GM18519 (cell line): ENCODE data around the gene AP1M1.

Source experiments
- ATAC-seq: cut with Tn5 transposase; IDR thresholded peaks from one replicate; pipeline ENCODE4 v1.9.1; 2021; ENCODE audit warnings: mild to moderate bottlenecking, moderate library complexity; ENCODE audit not compliant: unreplicated experiment, low FRiP score

AP1M1 gene

DNA sequence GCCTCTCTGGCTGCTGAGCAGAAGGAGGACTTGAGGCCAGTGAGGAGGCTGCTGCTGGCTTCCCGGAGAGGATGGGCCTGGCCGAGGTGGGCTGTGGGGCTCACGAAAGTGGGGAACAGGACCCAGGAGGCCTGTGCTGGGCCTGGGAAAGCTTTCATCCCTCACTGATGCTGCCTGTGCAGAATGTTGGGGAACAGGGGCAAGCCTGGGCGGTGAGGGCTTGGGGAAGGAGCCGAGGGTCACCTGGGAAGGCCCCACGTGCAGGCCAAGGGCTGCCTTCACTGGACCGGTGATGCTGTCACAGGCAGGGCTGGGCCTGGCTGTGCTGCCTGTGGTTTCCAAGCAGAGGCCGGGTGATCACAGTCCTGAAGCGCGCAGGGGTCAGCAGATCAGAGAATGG is 9.4 kb downstream of the AP1M1 start:
- ATAC-seq = no peak

DNA sequence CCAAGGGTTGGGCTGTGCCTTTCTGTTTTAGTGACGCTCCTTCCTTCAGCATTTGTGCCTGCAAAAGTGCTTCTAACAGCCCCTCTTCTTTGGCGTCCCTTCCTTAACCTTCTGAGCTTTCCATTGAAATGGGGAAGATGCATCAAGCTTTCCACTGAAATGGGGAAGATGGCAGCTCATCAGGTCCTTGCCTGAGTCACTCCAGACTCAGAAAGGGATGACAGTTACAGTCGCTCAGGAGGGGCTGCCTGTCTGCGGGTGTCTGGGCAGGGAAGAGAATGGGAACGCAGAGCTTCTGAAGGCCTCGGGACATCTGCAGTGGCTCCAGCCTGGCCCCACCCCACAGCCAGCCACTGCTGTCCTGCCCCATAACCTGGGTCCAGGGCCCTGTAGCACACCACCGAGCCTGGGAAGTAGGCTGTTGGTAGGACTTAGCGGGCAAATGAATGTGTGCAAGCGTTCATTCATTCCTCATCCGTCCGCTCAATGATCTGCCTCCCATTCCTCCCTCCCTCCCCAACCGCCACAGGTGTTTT is 9.8 kb downstream of the AP1M1 start:
- ATAC-seq = no peak

DNA sequence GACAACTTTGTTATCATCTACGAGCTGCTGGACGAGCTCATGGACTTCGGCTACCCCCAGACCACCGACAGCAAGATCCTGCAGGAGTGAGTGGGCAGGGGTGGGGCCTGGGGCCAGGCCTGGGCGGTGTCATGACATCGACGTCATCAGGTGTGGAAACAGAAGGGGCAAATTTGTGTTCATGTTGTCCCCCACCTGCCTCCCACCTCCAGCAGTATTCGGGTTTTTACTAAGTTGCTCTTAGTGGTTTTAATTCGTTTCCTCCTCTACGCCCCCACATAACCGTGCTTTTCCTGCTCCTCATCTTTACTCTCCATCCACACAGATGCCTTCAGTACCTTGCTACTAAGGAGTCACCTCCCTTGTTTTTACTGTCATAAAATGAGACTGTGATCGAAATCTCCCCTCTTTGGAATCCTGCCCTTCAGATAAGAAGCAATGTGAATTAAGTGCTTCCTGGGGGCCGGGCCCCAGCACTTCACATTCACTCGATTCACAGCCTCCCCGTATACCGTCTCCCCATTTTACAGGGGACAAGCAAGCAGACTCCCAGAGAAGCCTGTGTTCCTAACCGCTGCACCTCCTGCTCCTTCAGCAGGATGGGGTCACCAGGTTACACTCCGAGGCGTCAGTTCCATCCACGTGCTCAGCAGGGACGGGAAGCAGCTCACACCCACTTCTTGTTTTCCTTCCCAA is 10.5 kb downstream of the AP1M1 start:
- no peak for ATAC-seq

DNA sequence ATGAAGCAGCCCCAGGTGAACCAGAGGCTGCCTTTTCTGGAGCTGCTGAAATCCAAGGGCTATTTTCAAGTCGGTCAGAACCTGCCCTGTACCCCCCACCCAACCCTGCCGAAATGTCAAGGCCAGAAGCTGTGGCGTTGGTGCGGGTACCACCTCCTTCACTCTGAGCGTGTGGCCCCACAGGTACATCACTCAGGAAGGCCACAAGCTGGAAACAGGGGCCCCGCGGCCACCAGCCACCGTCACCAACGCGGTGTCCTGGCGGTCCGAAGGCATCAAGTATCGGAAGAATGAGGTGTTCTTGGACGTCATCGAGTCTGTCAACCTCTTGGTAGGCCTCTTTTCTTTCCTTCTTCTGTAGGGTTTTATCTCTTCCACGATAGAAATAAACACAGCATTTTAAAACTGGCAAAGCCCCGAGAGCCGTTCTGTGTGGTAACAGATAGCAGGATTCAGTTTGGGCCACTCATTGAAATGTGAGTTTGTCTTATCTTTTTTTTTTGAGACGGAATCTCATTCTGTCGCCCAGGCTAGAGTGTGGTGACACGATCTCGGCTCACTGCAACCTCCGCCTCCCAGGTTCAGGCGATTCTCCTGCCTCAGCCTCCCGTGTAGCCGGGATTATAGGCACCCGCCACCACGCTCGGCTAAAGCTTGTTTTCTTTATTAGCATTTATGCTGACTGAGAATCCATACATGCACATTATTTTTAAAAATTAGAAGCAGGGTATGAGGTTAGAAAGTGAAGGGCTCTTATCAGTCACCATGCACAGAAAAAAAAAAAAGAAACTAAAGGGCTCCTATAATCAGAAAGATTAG is 11.3 kb downstream of the AP1M1 start:
- no peak for ATAC-seq

DNA sequence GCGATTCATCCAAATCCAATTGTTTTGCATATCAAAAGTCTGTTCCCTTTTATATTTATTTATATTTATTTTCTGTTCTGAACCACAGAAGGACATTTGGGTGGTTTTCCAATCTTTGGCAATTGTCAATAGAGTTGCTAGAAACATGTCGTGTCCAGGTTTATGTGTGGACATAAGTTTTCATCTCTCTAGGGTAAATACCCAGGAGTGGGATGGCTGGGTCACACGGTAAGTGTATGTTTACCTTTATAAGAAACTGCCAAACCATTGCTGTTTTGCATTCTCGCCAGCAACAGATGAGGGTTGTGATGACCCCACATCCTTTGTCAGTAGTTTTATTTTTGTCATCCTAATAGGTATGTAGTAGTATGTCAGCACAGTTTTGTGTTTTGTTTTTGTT is 12.5 kb downstream of the AP1M1 start:
- ATAC-seq = no peak

DNA sequence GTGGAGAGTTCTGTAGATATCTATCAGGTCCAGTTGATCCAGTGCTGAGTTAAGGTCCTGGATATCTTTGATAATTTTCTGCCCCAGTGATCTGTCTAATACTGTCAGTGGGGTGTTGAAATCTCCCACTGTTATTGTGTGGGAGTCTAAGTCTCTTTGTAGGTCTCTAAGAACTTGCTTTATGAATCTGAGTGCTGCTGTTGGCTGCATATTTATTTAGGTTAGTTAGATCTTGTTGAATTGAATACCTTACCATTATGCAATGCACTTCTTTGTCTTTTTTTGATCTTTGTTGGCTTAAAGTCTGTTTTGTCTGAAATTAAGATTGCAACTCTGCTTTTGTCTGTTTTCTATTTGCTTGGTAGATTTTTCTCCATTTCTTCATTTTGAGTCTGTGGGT is 15.4 kb downstream of the AP1M1 start:
- no peak for ATAC-seq

DNA sequence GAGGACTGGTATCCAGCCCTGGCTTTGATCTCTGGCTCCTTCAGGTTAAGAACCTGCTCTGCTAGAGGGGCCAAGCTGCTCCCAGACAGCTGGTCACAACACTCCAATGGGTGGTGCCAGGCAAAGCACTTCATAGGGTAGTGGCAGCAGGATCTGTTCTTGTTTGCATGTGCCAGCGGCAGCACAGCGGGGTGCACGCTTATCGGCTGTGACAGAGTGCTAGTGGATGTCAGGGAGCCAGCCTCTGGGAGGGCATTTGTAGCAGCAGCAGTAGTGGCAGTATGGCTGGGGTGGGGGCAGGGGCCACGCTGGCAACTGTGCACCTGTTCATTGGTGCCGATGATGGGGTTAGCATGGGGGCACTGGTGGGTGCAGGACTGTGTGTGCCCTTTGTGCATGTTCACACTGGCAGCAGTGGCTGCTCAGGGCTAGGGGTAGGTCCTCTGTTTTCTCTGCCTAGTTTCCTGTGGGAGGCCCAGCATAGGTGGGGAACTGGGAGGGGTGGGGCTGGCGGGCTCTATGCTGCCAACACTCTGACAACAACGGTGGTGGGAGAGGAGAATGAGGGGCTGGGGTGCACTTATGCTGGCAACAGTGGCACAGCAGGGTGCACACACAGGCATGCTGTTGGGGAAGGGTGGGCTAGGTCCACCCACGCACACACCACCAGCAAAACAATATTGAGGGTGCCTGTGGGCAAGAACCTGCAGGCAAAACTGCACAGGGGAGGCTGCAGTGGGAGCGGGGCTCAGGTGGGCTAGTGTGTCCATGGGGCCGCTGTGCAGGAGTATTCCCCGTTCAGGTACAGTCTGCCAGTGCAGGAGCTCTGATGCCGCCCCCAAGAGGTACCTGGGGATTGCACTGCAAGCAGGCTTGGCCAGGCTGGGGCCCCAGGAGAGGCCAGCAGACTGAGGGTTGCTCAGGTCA is 19.3 kb downstream of the AP1M1 start:
- ATAC-seq = no peak

DNA sequence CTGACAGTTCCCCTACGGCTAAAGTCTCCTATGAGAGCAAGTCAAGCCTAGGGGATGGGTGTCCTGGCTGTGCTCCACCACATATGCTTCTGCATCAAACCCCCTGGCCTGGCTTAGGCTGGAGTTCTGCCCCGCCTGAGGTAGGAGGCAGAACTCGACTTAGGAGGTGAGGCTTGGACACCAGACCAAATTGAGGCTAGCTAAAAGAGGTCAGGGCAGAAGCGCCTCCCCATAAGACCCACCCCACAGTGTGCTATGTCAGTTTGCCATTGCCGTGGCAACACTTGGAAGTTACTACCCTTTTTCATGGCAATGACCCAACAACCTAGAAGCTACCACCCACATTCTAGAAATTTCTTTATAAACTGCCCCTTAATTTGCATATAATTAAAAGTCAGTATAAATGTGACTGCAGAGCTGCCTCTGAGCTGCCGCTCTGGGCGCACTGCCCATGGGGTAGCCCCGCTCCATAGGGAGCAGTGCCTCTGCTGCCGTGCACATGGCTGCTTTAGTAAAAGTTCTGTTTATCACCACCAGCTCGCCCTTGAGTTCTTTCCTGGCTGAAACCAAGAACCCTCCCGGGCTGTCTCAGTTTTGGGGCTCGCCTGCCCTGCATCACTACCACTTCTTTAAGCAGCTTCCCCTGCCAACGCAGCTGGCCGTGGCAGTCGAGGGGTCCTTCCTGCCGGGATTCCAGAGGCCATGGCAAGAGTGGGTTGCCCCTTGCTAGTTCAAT is 20.2 kb downstream of the AP1M1 start:
- ATAC-seq = no peak

DNA sequence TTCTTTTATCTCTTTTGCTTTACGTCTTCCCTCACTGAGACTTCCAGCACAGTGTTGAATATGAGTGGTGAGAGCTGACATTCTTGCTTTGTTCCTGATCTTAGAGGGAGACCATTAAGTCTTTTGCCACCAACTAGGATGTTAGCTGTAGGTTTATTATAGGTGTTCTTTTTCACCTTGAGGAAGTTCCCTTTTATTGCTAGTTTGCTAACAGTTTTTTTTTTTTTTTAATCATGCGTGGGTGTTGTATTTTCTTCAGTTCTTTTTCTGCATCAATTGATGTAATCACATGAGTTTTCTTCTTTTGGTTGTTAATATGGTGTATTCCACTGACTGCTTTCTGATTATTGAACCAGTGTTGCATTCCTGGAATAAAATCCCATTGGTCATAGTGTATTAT is 21.1 kb downstream of the AP1M1 start:
- no peak for ATAC-seq

DNA sequence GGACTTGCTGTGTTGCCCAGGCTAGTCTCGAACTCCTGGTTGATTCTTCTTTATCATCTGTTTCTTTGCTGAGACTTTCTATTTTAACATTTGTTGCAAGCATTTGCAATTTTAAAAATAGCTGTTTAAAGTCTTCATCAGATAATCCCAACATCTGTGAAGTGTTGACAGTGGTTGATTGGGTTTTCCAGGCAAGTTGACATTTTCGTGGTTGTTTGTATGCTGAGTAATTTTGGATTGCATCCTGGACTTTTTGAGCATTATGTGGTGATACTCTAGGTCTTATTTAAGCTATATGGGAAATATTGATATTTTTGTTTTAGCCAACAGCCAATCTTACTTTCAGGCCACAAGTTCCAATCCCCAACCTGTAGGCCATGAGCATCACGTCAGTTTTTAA is 25.1 kb downstream of the AP1M1 start:
- no peak for ATAC-seq

DNA sequence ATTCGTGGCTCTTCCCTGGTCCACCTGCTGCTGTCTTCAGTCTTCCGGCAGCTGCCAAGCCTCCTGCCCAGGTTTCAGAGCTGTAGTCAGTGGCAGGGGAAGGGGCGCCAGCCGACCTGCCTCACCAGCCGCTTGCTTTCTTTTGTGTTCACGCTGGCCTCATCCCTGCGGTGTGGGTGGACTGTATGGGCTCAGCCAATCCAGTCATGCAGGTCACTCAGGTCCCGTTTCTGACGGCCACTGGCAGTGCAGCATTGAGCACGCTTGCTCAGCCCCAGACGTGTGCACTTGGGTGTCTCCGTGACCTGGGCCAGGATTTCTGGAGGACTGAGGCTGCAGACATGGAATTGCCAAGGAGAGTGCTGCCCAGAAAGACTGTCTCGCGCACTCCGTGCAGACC is 26.0 kb downstream of the AP1M1 start:
- ATAC-seq = no peak

DNA sequence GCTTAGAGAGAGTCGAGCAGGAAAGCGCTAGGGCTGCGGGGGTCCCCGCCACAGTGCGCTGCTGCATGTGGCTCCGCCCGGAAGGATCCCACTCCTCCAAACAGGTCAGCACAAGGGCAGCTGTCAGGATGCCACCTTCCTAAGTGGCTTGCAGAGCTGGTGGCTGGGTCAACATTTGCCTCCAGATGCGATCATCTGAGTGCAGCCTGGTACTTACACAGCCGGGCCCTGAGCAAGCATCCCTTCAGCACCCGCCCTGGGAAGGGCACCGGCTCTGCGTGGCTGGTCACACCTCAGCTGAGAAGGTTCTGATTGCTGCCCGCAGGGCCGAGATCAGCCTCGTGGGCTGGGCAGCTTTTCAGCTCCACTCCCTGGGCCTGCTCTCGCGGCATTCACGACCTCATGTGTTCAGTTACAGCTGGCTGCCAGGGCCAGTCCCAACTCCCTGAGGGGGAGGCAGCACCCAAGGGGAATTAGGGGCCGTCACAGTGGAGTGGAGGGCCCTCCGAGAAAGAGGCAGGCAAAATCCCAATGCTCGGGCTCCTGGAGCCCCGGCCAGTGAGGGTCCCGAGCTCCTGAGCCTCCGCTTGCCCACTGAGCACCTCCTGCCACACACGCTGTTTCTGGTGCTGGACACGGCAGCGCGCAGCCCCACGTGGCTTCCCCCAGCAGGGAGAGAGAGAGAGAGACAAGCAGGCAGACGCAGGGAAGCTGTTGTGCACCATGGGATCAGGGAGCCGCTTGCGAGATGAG is 26.8 kb downstream of the AP1M1 start:
- no peak for ATAC-seq

DNA sequence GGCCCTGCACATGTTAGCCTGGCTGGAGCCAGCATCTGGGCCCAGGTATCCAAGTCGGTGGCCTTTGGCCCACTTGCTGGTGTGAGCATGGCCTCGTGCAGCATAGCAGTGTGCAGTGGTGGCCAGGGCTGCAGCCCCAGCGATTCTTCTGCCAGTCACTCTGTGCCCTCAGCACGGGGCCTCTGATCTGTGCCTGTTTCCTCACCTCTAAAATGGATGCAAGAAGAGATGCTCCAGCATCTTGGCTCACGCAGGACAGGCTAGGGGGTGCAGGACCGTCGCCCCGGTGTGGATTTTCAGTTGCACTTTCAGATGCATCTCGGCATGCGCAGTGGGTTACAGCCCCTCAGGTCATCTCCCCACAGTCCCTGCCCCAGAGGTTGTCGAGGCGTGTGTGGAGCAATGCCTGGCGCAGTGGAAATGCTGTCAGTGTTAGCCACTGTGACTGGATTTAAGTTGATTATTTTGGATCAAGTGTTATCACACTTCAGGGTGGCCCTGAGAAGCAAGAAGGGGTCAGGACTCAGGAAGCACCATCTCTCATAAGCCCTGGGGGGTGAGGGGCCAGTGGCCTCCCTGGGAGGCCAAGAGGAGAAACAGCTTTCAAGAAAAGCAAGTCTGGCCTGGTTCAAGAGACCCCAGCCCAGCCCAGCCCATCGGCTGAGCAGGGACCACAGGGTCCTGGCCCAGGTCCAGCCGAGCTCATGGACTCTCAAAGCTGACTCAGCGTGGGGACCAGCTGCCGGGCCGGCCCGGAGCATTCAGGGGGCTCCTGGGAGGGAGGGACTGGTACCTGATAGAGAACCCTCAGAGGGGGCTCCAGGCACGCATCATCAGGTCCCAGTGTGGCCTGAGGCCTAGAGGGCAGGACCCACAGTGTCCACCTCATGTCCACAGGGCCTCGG is 27.8 kb downstream of the AP1M1 start:
- no peak for ATAC-seq

DNA sequence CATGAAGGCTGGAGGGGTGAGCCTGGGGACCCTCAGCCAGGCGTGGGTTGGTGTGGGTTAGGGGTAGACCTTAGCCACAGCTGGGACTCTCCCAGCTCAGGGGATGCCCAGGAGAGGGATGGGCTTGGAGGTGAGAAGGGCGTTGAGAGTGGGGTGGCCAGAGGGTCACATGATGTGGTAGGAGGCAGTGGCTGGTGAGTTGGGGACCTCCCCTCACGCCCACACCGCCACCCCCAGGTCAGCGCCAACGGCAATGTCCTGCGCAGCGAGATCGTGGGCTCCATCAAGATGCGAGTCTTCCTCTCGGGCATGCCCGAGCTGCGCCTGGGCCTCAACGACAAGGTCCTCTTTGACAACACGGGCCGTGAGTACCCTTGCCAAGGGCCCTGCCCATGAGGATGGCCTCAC is 28.5 kb downstream of the AP1M1 start:
- no peak for ATAC-seq

DNA sequence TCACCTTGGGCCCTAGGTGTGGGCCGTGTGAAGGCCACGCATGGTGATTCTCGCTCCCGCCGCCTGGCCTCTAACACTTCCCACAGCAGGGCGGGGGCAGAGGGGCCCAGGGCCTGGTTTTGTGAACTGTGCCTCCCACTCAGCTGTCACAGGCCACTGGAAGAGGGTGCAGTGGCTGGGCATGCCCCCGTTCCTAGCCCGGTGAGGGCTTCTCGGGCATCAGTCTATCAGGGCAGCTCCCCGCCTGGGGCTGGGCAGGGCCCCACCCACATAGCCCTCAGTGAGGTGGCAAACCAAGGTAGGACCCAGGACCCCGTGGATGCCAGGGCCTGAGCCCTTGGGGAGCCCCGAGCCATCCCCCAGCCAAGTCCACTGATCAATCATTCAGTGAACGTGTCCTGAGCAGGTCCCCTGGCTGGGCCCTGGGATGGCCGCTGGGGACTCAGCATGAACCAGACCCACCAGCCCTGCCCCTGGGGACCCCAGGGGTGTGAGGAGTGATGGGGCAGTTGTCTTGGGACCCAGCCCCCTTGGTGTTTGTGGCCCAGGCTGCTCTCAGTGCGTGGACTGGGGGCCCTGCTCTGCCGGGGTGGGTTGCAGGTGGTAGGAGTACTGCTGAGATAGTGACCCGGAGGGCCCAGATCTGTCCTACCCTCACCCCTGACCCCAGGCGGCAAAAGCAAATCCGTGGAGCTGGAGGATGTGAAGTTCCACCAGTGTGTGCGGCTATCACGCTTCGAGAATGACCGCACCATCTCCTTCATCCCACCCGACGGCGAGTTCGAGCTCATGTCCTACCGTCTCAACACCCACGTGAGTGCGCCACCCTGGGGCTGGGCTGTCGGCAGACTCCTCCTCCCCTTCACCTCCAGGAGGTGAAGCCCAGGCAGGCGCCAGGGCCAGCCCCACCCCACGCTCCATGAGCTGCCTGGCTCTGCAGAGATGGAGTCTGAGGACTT is 29.4 kb downstream of the AP1M1 start:
- ATAC-seq = no peak

DNA sequence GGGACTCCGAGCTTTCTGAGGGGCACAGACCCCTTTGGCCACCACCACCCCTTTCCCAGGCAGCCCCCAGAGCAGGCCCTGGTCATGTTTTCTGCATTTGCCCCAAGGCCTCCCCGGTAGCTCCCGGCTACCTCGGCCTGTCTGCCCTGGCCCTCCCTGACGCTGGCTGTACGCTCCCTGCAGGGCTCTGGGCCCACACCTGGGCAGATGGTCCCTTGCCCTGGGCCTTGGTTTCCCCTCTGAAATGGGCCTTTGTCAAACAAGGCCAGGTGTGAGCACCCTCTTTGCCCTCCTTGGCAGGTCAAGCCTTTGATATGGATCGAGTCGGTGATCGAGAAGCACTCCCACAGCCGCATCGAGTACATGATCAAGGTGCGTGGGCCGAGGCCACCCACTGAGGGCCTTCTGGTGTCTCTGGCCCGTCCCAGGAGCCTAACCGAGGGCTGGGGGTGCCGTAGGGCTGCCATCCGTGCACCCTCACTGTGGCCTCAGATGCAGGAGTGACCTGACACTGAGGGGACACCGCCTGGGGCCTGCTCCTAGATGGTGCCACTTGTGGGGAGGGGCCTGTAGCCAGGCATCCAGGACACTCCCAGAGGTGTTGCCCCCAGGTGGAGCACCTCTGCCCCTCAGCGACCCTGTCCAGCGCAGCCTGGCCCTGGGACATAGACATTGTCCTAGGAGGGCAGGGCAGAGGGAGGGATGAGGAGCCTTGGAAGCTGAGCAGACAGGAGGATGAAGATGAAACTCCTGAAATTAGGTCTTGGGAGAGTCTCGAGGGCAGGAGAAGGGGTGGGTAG is 30.3 kb downstream of the AP1M1 start:
- ATAC-seq = no peak
